ENCODE results near the gene PIGU. TPM values are rescaled to one million over a fixed set of nuclear protein-coding genes. Genes with fewer than 3 reads are reported as not detected.

The PIGU gene
- polyA plus RNA-seq, 1 donor from 2014 or later: 35.8 TPM

DNA sequence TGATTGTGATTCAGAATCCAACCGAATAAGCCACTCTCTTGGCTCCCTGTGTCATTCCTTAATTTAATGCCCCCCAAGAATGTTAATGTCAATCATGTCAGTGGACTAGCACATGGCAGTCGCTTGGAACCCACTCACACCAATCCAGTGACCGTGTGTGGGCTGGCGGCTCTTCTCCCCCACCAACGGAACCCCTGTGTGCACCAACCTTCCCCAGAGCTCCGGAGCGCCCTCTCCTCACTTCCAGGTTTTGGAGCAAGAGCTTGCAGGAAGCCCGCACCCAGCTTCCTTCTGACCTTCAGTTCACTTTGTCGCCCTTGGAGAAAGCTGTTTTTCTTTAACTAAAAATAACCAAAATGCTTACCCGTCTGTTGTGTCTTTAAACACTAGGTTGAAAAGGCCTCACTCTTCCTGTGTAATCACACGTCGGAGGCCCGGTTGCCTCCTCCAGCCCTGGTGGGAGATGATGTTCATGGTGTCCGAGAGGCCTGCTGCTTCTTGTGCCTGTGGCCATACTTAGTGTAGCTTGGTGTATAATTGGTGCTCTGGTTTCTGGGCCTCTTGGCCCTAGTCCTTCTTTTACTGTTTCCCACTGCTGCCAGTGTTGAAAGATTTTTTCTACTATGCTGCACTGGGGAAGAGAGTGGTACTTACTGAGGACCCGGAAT, 136.2 kb downstream of the PIGU start:
- Histone ChIP-seq H2AFZ (ENCODE audit: low read depth, low read length) (no peak overlapping the region), H3K79me2 (replicated peaks; ENCODE audit: insufficient read depth, low read length) (no peaks in the 10 kb centered on the region), H3K27ac (ENCODE audit: low read length) (no peak overlapping the region), H3F3A (ENCODE audit: insufficient read depth, low read length, poor library complexity, severe bottlenecking) (no peaks in the 10 kb centered on the region), H3K4me2 (ENCODE audit: low read length) (no peak overlapping the region), H3K4me3 (ENCODE audit: low read length) (no peak overlapping the region), H3K36me3 (ENCODE audit: insufficient read depth, low read length) (no peaks in the 10 kb centered on the region), H3K9me2 (ENCODE audit: insufficient read depth, low read length) (no peaks in the 10 kb centered on the region), H3K9me3 (ENCODE audit: low read length) (no peaks in the 10 kb centered on the region), H4K20me1 (ENCODE audit: insufficient read depth) (no peaks in the 10 kb centered on the region), H3K27me3 (ENCODE audit: insufficient read depth, low read depth, low read length) (no peaks in the 10 kb centered on the region), H3K9ac (ENCODE audit: low read length) (no peak overlapping the region)
- TF ChIP-seq CTCF (IDR thresholded peaks at IDR 0.05; ENCODE audit: poor library complexity, severe bottlenecking) (no peak), EZH2 (IDR thresholded peaks at IDR 0.05; ENCODE audit: borderline replicate concordance, insufficient read depth, low read length, poor library complexity, severe bottlenecking) (no peak), REST (IDR thresholded peaks at IDR 0.05; ENCODE audit: borderline replicate concordance) (no peak), RAD21 (conservative IDR thresholded peaks at IDR 0.05) (no peak), TAF1 (IDR thresholded peaks at IDR 0.05; ENCODE audit: low read depth) (no peak), SMC3 (conservative IDR thresholded peaks at IDR 0.05; ENCODE audit: poor library complexity) (no peak), POLR2AphosphoS5 (IDR thresholded peaks at IDR 0.05) (no peak)

DNA sequence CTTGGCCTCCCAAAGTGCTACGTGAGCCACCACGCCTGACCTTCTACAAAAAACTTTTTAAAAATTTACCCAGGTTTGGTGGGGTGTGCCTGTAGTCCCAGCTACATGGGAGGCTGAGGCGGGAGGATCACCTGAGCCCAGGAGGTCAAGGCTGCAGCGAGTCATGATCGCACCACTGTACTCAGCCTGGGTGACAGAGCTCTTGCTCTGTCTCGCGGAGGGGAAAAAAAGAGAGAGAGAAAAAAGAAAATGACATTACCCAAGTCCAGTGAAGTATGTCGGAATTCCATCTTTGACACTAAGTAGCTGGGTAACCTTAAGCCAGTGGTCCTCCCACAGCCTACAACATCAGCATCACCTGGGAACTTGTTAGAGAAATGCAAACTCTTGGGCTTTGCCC, 137.1 kb downstream of the PIGU start:
- no peaks in the 10 kb centered on the region for H3K36me3 ChIP-seq (ENCODE audit: insufficient read depth, low read length)
- no peaks in the 10 kb centered on the region for H3K27me3 ChIP-seq (ENCODE audit: insufficient read depth, low read depth, low read length)

More for the DNA sequence above, 137.1 kb downstream of the PIGU start:
- H3K27ac ChIP-seq (ENCODE audit: low read length): no peak overlapping the region
- no peak overlapping the region for H3K4me2 ChIP-seq (ENCODE audit: low read length)
- H3K9ac ChIP-seq (ENCODE audit: low read length): no peak overlapping the region
- no peak overlapping the region for H2AFZ ChIP-seq (ENCODE audit: low read depth, low read length)
- TF ChIP-seq EZH2 (IDR thresholded peaks at IDR 0.05; ENCODE audit: borderline replicate concordance, insufficient read depth, low read length, poor library complexity, severe bottlenecking): no peak
- no peak for TF ChIP-seq EP300 (conservative IDR thresholded peaks at IDR 0.05; ENCODE audit: poor library complexity, severe bottlenecking)
- no peak for TF ChIP-seq POLR2AphosphoS5 (IDR thresholded peaks at IDR 0.05)
- TF ChIP-seq REST (IDR thresholded peaks at IDR 0.05; ENCODE audit: borderline replicate concordance): no peak
- no peak for TF ChIP-seq CTCF (IDR thresholded peaks at IDR 0.05; ENCODE audit: poor library complexity, severe bottlenecking)
- H3F3A ChIP-seq (ENCODE audit: insufficient read depth, low read length, poor library complexity, severe bottlenecking): no peaks in the 10 kb centered on the region
- no peak overlapping the region for H3K4me3 ChIP-seq (ENCODE audit: low read length)
- H3K9me2 ChIP-seq (ENCODE audit: insufficient read depth, low read length): no peaks in the 10 kb centered on the region
- no peaks in the 10 kb centered on the region for H4K20me1 ChIP-seq (ENCODE audit: insufficient read depth)
- no peaks in the 10 kb centered on the region for H3K79me2 ChIP-seq (replicated peaks; ENCODE audit: insufficient read depth, low read length)
- H3K9me3 ChIP-seq (ENCODE audit: low read length): no peaks in the 10 kb centered on the region
